ENCODE data around the gene GOLGA8T. TPM values are rescaled to one million over a fixed set of nuclear protein-coding genes. Genes with fewer than 3 reads are reported as not detected.
"Not testable (repeated sequence)": the region's sequence is repeated elsewhere in the genome, so short reads cannot be mapped to it uniquely, and the experiment has no call there.

GOLGA8T gene
- 0.27 TPM in 1 of 2 replicates, not detected in the other for total RNA-seq

GRCh38 chr15:30134751-30135150 lies at the start of gene GOLGA8T:
Gene GOLGA8T, plus strand, starts transcription at chr15:30135051. Its CDS starts 98 bp downstream, at chr15:30135149.
- H3K27me3 ChIP-seq (ENCODE audit: control insufficient read depth, insufficient read depth, low read length); DNase-seq (ENCODE audit: low read depth); H3K36me3 ChIP-seq (ENCODE audit: control insufficient read depth, insufficient read depth, low read length); H3K4me3 ChIP-seq (ENCODE audit: low read depth, low read length): not testable (repeated sequence)

DNA sequence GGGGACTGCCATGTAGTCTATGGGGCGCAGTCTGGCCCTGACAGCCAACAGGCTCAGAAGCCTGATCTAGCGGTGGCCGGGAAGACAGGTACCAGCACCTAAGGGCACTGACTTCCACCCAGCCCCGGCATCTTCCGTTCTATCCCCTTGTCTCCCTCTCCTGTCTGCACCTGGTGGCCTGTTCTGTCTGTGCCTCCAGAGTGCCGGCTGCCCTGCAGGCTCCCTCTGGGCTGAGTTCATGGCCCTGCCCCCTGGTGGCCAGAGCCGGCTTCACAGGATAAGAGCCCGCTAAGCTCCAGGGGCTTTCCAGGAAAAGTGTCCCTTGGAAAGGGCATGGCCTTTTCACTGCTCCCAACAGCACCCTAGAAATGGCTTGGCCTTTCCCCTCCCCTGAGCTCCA lies 37.0 kb upstream of the GOLGA8T start:
- not testable (repeated sequence) for H3K36me3 ChIP-seq (ENCODE audit: control insufficient read depth, insufficient read depth, low read length); H3K4me3 ChIP-seq (ENCODE audit: low read depth, low read length); H3K27me3 ChIP-seq (ENCODE audit: control insufficient read depth, insufficient read depth, low read length); DNase-seq (ENCODE audit: low read depth)

GRCh38 chr15:30102890-30103289 lies 32.0 kb upstream of the GOLGA8T start:
- not testable (repeated sequence) for DNase-seq (ENCODE audit: low read depth); H3K4me3 ChIP-seq (ENCODE audit: low read depth, low read length); H3K36me3 ChIP-seq (ENCODE audit: control insufficient read depth, insufficient read depth, low read length); H3K27me3 ChIP-seq (ENCODE audit: control insufficient read depth, insufficient read depth, low read length)

GRCh38 chr15:30103941-30104507 lies 30.8 kb upstream of the GOLGA8T start:
- not testable (repeated sequence) for H3K27me3 ChIP-seq (ENCODE audit: control insufficient read depth, insufficient read depth, low read length); H3K36me3 ChIP-seq (ENCODE audit: control insufficient read depth, insufficient read depth, low read length); DNase-seq (ENCODE audit: low read depth)
- peak overlapping the region; percentile 41 for H3K4me3 ChIP-seq (ENCODE audit: low read depth, low read length)

DNA sequence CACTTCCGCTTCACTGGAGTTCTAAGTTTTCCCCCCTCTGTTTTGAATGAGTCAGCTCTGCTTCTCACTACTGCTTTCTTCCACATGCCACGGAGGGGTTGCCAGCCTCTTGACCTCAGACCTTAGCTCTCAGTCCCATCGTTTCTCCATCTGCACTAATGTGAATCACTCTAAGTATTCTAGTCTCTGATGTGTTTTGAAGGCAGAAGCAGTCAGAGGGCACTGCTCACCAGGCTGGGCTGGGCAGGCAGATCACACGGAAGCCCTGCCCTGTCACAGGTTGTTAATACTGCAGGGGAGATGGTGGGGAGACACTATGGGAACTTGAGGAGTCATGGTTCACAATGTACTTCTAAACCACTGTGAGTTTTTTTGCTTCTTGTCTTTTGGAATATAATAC lies 24.3 kb upstream of the GOLGA8T start:
- not testable (repeated sequence) for DNase-seq (ENCODE audit: low read depth); H3K36me3 ChIP-seq (ENCODE audit: control insufficient read depth, insufficient read depth, low read length); H3K27me3 ChIP-seq (ENCODE audit: control insufficient read depth, insufficient read depth, low read length); H3K4me3 ChIP-seq (ENCODE audit: low read depth, low read length)

GRCh38 chr15:30130066-30130465 lies 4.8 kb upstream of the GOLGA8T start:
- not testable (repeated sequence) for H3K4me3 ChIP-seq (ENCODE audit: low read depth, low read length); H3K36me3 ChIP-seq (ENCODE audit: control insufficient read depth, insufficient read depth, low read length); DNase-seq (ENCODE audit: low read depth); H3K27me3 ChIP-seq (ENCODE audit: control insufficient read depth, insufficient read depth, low read length)

DNA sequence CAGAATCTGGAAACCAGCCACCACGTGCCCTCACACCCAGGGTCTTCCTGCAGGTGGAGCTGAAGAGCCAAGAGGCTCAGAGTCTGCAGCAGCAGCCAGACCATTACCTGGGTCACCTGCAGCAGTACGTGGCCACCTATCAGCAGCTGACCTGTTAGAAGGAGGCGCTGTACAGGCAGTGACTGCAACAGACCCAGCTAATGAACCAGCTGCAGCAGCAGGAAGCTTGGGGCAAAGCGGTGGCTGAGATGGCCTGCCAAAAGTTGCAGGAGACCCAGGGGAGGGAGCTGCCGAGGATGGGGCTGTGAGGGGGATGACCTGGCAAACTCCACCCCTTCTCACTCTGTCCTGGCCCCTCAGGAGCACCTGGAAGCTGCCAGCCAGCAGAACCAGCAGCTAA lies 8.4 kb downstream of the GOLGA8T start:
- H3K36me3 ChIP-seq (ENCODE audit: control insufficient read depth, insufficient read depth, low read length); H3K27me3 ChIP-seq (ENCODE audit: control insufficient read depth, insufficient read depth, low read length); DNase-seq (ENCODE audit: low read depth); H3K4me3 ChIP-seq (ENCODE audit: low read depth, low read length): not testable (repeated sequence)

- H3K4me3 ChIP-seq (ENCODE audit: low read depth, low read length); DNase-seq (ENCODE audit: low read depth); H3K27me3 ChIP-seq (ENCODE audit: control insufficient read depth, insufficient read depth, low read length); H3K36me3 ChIP-seq (ENCODE audit: control insufficient read depth, insufficient read depth, low read length): not testable (repeated sequence)
Observed at GRCh38 chr15:30149891-30150290, 15.0 kb downstream of the GOLGA8T start.

GRCh38 chr15:30162479-30163357 lies 27.9 kb downstream of the GOLGA8T start:
- H3K4me3 ChIP-seq (ENCODE audit: low read depth, low read length); DNase-seq (ENCODE audit: low read depth); H3K27me3 ChIP-seq (ENCODE audit: control insufficient read depth, insufficient read depth, low read length); H3K36me3 ChIP-seq (ENCODE audit: control insufficient read depth, insufficient read depth, low read length): not testable (repeated sequence)

DNA sequence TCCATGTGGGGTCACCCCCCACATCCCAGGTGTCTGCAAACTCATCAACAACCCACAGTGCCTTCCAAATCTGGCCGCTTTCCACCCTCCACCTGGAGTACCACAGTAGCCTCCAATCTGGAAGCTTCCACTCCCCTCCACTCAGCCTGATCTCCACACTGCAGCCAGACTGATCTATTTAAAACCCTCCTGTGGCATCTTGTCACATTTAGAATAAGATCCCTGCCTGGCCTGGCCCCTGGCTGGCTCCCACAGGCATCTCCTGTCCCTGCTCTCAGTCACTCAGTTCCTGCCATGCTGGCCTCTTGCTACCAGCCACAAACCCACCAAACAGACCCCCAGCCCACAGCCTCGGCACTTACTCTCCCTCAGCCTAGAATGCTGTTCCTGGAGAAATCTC lies 28.9 kb downstream of the GOLGA8T start:
- DNase-seq (ENCODE audit: low read depth); H3K27me3 ChIP-seq (ENCODE audit: control insufficient read depth, insufficient read depth, low read length); H3K36me3 ChIP-seq (ENCODE audit: control insufficient read depth, insufficient read depth, low read length); H3K4me3 ChIP-seq (ENCODE audit: low read depth, low read length): not testable (repeated sequence)

DNA sequence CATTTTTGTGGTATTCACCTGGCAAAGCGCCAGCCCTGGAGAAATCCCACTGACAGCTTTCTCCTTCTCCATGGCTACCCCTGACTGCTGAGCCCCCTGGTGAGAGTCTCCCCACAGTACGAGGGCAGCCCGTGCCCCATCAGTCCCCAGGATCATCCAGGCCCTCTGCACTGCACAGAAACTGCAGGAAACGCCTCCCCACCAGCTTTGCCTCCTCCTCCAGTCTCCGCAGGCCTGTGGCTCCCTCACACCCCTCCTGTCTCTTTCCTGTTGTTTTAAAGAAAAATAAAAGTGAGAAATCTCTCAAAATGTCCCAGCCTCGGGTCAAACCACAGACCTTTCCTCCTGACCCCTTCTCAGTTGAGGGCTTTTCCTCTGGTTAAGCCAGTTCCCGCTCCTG lies 29.4 kb downstream of the GOLGA8T start:
- H3K27me3 ChIP-seq (ENCODE audit: control insufficient read depth, insufficient read depth, low read length); H3K36me3 ChIP-seq (ENCODE audit: control insufficient read depth, insufficient read depth, low read length); DNase-seq (ENCODE audit: low read depth); H3K4me3 ChIP-seq (ENCODE audit: low read depth, low read length): not testable (repeated sequence)

- not testable (repeated sequence) for DNase-seq (ENCODE audit: low read depth); H3K4me3 ChIP-seq (ENCODE audit: low read depth, low read length); H3K27me3 ChIP-seq (ENCODE audit: control insufficient read depth, insufficient read depth, low read length); H3K36me3 ChIP-seq (ENCODE audit: control insufficient read depth, insufficient read depth, low read length)
Observed at GRCh38 chr15:30167403-30167802, 32.6 kb downstream of the GOLGA8T start.

DNA sequence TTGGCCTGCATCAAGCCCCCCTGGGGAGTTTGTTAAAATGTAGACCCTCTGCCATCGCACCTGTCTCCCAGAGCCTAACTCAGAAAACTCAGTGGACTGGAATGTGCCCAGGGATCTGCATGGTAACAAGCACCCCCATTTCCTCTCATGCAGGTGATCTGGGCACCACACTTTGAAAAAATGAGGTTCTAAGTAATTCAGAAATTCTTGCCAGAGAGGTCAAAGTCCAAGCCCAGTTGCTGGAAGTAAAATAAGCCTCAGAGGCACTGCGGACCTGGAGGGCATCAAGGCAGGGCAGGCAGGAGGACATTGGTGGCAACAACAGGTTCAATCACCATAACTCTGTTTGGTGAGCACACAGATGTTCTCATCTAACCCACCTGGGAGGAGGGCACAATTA lies 33.0 kb downstream of the GOLGA8T start:
- DNase-seq (ENCODE audit: low read depth); H3K4me3 ChIP-seq (ENCODE audit: low read depth, low read length); H3K27me3 ChIP-seq (ENCODE audit: control insufficient read depth, insufficient read depth, low read length); H3K36me3 ChIP-seq (ENCODE audit: control insufficient read depth, insufficient read depth, low read length): not testable (repeated sequence)

GRCh38 chr15:30171452-30171851 lies 36.6 kb downstream of the GOLGA8T start:
- H3K4me3 ChIP-seq (ENCODE audit: low read depth, low read length); DNase-seq (ENCODE audit: low read depth); H3K36me3 ChIP-seq (ENCODE audit: control insufficient read depth, insufficient read depth, low read length); H3K27me3 ChIP-seq (ENCODE audit: control insufficient read depth, insufficient read depth, low read length): not testable (repeated sequence)

GRCh38 chr15:30173041-30173608 lies 38.3 kb downstream of the GOLGA8T start:
- not testable (repeated sequence) for H3K36me3 ChIP-seq (ENCODE audit: control insufficient read depth, insufficient read depth, low read length); DNase-seq (ENCODE audit: low read depth); H3K27me3 ChIP-seq (ENCODE audit: control insufficient read depth, insufficient read depth, low read length); H3K4me3 ChIP-seq (ENCODE audit: low read depth, low read length)
